Measurements from ENCODE around the gene PARD3.

- no peak for TF ChIP-seq CTCF (IDR thresholded peaks at IDR 0.05; ENCODE audit: poor library complexity)
- TF ChIP-seq EZH2phosphoT487 (IDR thresholded peaks at IDR 0.05; ENCODE audit: low read depth, severe bottlenecking, unreplicated experiment), result no peak
- TF ChIP-seq EZH2 (IDR thresholded peaks at IDR 0.05; ENCODE audit: borderline replicate concordance), result no peak
Observed at GRCh38 chr10:34166354-34166753, 648.7 kb downstream of the PARD3 start.
